NCI-H2196 treated with DMSO at 0.1 percent for 48 hours (cell line): ENCODE data around the gene SPIB.
"Not testable (repeated sequence)": the region's sequence is repeated elsewhere in the genome, so short reads cannot be mapped to it uniquely, and the experiment has no call there.

Experiments
- DNase-seq: peaks from one replicate; lab custom pipeline; 2025; ENCODE audit not compliant: unreplicated experiment; lab: John Stamatoyannopoulos, UW

Gene SPIB

DNA sequence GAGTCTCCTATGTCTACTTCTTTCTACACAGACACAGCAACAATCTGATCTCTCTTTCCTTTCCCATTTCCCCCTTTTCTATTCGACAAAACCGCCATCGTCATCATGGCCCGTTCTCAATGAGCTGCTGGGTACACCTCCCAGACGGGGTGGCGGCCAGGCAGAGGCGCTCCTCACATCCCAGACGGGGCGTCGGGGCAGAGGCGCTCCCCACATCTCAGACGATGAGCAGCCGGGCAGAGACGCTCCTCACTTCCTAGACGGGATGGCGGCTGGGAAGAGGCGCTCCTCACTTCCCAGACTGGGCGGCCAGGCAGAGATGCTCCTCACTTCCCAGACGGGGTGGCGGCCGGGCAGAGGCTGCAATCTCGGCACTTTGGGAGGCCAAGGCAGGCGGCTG is 27.8 kb upstream of the SPIB start:
- not testable (repeated sequence) for DNase-seq

DNA sequence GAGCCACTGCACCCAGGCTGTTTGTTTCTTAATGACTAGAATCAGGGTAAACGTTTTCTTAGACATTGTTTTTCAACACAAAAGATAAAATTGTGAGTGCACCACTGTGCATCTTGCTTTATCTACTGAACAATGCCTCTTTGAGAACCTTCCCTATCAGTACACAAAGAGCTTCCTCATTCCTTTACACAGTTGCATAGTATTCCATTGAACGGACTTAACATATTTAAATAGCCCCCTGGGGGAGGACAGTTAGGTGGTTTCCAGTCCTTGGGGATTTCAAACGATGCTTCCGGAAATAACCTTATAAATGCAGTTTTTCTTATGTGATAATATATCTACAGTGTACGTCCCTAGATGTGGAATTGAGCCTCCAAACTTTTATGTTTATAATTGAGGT is 26.0 kb upstream of the SPIB start:
- no peak for DNase-seq

DNA sequence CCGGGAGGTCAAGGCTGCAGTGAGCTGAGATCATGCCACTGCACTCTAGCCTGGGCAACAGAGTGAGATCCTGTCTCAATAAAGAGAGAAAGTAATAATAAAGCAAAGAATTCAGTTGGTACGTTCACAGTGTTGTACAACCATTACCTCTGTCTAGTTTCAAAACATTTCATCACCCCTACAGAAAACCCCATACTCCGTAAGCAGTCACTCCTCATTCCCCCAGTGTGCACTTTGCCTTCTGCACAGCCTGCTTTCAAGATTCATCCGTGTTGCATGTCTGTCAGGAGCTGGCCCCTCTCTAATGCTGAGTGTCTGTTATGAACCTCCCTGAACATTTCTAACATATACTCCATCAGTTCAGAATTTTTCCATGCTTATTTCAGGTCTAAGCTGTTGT is 25.1 kb upstream of the SPIB start:
- no peak for DNase-seq

DNA sequence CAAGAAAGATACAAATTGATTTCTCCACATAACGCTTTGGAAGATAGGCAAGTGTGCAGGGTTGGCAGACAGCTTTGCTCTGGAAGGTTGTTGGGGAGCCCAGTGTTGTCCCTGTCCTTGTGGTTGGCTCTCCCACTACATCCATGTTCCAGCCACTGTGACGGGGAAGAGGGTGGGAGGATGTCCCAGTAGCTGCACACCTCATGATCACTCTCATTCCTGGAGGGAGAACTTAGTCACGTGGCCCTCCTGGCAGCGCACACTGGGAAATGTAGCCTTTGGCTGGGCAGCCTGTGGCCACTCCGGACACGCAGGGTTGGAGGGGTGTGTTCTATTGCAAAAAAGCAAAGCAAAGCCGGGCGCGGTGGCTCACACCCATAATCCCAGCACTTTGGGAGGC is 24.7 kb upstream of the SPIB start:
- no peak for DNase-seq

DNA sequence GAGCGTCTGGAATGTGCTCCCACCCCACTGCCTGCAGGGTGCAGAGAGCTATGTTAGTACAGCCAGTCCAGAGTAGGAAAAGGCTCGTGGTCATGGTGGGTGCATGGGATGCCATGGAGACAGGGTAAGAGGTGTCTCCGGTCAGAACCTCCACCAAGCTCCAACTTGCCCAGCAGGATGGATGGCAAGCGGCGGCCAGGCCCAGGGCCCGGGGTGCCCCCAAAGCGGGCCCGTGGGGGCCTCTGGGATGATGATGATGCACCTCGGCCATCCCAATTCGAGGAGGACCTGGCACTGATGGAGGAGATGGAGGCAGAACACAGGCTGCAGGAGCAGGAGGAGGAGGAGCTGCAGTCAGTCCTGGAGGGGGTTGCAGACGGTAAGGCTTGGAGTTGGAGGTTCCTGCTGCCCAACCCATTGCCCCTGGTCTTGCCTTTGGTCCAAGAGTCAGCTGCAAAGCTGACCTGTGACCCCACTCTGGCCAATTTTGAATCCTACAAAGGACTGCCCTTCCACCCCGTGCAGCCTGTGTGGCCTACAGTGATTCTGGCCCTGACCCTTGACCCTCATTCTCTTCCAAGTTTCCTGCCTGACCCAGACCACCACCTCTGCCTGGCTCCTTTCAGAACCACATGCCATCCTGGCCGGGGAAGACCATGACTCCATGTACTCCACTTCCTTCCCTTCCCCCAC is 19.9 kb upstream of the SPIB start:
- no peak for DNase-seq

DNA sequence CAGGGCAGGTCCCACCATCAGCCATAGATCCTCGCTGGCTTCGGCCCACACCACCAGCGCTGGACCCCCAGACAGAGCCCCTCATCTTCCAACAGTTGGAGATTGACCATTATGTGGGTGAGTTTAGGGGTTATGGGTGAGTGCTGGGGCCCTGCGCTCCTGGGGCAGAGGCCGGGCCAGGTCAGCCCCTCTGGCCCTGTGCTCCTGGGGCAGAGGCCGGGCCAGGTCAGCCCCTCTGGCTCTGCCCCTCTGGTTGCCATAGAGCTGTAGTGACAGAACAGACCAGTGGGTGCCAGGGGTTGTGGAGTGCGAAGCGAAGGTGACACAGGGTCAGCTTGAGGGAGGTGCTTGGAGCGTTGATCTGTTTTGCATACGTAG is 19.4 kb upstream of the SPIB start:
- DNase-seq: no peak

DNA sequence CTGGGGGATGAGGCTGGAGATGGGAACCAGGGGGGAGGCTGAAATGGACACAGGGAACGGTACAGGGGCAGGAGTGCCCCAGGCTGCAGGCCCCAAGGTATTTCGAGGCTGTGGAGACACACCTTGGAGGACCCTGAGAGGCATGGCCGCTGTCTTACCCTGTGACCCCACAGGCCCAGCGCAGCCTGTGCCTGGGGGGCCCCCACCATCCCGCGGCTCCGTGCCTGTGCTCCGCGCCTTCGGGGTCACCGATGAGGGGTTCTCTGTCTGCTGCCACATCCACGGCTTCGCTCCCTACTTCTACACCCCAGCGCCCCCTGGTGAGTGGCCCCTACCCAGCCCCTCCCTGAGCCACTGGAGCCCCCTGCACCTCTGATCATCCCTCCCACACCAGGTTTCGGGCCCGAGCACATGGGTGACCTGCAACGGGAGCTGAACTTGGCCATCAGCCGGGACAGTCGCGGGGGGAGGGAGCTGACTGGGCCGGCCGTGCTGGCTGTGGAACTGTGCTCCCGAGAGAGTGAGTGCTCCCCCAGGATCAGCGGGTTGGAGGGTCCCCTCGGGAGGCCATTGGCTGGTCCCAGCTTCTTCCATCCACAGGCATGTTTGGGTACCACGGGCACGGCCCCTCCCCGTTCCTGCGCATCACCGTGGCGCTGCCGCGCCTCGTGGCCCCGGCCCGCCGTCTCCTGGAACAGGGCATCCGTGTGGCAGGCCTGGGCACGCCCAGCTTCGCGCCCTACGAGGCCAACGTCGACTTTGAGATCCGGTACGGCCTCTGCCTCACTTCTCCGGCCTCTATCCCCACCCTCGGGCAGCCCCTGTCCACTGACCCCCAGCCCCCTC is 16.9 kb upstream of the SPIB start:
- DNase-seq: no peak

DNA sequence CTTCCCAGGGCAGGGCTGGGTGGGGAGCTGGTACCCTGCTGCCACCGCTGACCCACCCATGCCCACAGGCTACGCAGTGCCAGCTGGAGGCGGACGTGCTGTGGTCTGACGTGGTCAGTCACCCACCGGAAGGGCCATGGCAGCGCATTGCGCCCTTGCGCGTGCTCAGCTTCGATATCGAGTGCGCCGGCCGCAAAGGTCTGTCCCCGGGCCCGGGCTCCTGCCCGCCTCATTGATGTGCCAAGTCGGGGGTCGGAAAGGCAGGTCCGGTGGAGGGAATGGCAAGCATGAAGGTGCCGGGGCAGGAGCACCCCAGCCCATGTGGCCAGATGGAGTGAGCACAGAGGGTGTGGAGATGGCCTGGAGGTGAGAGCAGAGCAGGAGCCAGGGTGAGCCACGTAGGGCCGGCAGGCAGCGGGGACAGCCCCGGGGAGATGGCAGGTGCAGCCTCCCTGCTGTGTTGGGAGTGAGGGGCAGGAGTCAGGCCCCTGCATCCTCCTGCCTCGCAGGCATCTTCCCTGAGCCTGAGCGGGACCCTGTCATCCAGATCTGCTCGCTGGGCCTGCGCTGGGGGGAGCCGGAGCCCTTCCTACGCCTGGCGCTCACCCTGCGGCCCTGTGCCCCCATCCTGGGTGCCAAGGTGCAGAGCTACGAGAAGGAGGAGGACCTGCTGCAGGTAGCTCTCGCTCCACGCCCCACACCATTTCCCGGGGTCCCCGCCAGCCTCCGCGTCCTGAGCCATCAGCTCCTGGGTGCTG is 16.0 kb upstream of the SPIB start:
- no peak for DNase-seq

DNA sequence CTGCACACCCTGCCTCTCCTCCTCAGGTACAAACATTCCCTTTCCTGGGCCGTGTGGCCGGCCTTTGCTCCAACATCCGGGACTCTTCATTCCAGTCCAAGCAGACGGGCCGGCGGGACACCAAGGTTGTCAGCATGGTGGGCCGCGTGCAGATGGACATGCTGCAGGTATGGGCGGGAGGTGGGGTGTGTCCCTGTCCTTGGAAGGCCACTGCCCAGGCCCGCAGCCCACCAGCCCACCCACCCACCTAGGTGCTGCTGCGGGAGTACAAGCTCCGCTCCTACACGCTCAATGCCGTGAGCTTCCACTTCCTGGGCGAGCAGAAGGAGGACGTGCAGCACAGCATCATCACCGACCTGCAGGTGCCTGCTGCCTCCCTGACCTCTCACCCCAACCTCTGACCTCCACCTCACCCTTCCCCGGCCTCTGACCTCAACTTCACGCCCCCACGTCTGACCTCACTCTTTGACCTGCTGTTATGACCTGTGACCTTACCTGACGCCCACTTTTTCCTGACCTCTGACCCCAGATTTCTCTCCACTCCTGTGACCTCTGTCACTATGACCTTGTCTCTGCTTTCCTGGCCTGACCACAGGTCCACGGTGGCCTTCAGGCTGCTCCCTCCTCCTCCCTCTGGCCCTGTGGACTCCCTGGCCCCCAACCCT is 12.4 kb upstream of the SPIB start:
- no peak for DNase-seq

DNA sequence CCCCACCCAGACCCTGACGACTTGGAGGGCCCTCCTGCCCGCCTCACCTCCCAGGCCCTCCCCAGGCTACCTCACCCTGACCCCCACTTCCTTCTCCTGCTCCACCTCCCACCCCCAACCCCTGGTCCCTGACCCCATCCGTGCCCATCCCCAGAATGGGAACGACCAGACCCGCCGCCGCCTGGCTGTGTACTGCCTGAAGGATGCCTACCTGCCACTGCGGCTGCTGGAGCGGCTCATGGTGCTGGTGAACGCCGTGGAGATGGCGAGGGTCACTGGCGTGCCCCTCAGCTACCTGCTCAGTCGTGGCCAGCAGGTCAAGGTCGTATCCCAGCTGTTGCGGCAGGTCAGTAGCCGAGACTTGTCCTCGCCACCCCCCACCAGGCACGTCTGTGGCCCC is 11.9 kb upstream of the SPIB start:
- no peak for DNase-seq

DNA sequence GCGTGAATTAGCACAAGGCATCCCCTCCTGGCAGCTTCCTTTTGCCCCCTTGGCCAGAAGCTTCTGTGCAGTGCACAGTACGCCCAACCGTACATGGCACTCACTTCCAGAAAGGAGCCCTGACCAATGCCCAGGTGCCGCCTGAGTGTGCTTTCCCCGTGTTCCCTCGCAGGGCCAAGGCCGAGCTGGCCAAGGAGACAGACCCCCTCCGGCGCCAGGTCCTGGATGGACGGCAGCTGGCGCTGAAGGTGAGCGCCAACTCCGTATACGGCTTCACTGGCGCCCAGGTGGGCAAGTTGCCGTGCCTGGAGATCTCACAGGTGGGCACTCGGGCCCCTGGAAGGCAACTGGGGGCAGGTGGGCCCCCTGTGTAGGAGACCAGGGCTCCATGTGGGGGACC is 9.4 kb upstream of the SPIB start:
- no peak for DNase-seq

DNA sequence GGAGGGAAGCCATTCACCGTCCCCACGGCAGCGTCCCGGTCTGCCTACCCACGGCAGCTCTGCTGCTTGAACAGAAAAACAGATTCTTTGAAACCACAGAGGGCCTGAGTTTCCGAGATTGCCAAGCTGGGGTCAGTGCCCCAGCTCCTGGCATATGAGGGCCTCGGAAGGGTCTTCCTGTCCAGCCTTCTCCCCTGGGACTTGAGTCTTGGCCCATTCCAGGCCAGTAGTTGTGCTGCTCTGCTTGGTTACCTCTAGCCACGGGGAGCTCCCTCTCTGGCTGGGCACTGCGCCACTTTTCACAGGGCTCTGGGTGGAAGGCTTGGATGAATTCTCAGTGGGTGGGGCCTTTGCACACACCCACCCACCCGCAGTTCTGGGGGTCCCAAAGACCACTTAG is 8.6 kb upstream of the SPIB start:
- DNase-seq: no peak

DNA sequence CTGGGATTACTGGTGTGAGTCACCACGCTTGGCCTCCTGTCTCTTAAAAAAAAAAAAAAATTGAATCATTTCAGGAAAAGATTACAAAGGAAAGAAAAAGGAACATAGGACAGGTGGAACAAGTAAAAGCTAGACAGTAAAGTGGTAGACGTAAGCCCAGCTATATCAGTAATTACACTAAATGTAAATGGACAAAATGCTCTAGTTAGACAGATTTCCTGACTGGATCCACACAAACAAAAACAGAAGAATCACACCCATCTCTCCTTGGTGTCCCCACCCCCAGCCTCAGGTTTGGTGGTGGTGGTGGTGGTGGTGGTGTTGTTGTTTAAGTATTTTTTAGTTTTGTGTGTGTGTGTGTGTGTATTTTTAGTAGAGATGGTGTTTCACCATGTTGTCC is 6.3 kb upstream of the SPIB start:
- no peak for DNase-seq

DNA sequence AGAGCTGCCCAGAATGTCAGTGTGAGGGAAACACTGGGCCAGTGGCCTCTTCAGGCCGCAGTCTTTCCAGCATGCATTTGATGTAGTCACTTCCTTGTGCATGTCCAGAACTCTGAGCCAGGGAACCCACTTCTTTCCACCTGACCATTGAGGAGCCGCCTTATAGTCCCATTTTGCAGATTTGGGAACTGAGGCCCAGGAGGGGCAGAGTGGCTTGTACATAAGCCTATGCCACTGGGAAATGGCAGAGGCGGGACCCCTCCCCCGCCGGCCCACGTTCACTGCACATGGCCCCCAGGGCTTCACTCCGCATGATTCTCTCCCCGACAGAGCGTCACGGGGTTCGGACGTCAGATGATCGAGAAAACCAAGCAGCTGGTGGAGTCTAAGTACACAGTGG is 5.6 kb upstream of the SPIB start:
- DNase-seq: no peak

DNA sequence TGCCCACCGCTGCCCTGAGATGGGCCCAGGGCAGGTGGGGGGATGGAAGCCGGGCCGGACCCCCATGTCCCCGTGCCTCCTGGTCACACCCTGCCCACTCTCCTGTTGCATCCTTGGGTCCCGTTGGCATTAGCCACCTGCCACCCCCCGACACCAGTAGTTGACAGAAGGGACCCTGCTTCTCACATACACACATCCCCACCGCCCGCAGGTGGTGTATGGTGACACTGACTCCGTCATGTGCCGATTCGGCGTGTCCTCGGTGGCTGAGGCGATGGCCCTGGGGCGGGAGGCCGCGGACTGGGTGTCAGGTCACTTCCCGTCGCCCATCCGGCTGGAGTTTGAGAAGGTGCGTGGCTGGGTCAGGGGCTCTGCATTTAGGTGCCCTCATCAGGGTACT is 5.2 kb upstream of the SPIB start:
- DNase-seq: no peak

DNA sequence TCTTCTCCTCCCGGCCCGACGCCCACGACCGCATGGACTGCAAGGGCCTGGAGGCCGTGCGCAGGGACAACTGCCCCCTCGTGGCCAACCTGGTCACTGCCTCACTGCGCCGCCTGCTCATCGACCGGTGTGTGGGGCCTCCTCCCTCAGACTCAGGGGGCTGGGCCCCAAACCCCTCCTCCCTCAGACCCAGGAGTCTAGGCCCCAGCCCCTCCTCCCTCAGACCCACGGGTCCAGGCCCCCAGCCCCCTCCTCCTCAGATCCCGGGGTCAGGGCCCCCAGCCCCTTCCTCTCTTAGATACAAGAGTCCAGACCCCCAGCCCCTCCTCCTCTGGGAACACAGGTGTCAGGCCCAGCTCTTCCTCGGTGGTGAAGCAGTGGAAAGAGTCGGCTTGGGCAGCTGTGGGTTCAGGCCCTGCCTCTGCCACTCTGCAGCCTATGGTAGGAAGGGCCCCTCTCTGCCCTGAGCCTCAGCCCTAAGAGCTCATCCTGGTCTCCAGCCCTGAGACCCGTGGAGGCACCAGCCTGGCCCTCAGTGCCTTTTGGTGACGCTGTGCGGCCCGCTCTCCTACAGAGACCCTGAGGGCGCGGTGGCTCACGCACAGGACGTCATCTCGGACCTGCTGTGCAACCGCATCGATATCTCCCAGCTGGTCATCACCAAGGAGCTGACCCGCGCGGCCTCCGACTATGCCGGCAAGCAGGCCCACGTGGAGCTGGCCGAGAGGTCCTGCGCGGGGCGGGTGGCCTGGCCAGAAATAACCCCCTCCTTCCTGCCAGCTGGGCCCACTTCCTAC is 3.7 kb upstream of the SPIB start:
- no peak for DNase-seq

DNA sequence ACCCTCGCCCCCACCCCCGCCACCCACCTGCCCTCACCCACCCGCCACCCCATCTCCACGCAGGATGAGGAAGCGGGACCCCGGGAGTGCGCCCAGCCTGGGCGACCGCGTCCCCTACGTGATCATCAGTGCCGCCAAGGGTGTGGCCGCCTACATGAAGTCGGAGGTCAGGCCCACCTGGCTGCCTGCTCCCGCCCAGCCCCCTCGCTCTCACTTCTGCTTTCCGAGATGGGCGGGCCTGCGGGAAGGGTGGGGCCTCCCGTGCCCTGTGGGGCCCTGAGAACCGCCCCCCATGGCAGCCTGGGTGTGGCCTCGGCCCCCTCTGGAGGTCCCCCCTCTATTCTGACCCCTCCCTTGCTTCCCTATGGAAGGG is 3.1 kb upstream of the SPIB start:
- no peak for DNase-seq

DNA sequence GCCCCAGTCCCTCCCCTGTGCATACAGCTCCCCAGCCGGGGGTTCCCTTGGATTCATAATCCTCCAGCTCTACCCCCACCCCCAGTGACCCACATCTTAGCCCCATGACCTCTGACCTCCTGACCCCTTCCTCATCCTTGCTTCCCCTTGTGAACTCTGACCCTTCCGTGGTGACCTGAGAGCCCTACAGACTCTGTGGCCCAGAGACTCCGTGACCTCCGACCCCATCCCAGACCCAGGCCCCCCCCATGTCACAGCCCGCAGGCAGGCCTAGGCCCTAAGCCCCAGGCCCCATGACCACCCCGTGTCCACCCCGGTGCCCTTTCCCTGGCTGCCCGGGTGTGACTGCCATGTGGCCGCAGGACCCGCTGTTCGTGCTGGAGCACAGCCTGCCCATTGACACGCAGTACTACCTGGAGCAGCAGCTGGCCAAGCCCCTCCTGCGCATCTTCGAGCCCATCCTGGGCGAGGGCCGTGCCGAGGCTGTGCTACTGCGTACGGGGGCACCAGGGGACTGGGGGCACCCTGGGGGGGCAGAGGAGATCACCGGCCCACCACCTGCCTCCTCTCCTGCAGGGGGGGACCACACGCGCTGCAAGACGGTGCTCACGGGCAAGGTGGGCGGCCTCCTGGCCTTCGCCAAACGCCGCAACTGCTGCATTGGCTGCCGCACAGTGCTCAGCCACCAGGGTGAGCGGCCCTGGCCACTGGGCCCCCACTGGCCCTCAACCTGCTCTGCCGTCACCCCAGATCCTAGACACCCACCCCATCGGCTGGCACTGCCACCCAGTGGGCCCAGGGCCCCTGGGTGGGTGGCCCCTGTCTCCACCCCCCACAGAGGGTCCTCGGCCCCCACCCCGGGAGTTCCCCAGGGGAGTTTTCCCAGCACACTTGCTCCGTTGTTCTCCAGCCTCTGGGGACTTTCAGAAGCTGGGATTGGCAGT is 2.4 kb upstream of the SPIB start:
- no peak for DNase-seq
